Thoracic aorta endothelial cell (primary cell): Measurements from ENCODE around the gene PTPN1. TPM values are rescaled to one million over a fixed set of nuclear protein-coding genes. Genes with fewer than 3 reads are reported as not detected.

ENCODE experiments used
- small RNA-seq: library from RNA; depleted of rRNA; stranded (forward); fragments of <200 nt; gene quantifications from one replicate; pipeline ENCODE3, GENCODE V24; 2012
- total RNA-seq: library from RNA; depleted of rRNA; stranded (reverse); fragments of >200 nt; gene quantifications from 2 replicates; pipeline ENCODE4 v1.2.3, GENCODE V29; 2012

Gene PTPN1
- total RNA-seq = 63.0 and 71.9 TPM in 2 replicates

DNA sequence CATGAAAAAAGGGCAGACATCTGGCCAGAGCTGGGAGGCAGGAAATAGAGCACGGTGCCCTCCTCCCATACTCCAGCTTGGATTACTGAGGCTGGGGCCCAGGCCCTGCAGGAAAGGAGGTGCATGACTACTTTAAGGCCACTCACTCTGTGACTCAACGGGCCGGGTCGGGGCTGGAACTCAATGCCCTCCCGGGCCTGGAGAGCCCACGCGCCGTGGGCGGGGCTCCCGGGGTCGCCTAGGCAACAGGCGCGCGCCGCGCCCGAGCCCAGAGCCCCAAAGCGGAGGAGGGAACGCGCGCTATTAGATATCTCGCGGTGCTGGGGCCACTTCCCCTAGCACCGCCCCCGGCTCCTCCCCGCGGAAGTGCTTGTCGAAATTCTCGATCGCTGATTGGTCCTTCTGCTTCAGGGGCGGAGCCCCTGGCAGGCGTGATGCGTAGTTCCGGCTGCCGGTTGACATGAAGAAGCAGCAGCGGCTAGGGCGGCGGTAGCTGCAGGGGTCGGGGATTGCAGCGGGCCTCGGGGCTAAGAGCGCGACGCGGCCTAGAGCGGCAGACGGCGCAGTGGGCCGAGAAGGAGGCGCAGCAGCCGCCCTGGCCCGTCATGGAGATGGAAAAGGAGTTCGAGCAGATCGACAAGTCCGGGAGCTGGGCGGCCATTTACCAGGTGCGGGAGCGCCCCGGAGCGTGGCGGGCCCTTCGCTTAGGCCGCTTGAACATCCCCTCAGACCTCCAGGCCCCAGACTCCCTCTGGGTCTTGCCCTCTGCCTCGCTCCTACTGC is at the start of gene PTPN1:
PTPN1 (plus strand) TSS at position 461 of the 783 bp plus-strand sequence; CDS start at position 606, 145 bp downstream.

Small RNA genes within 50 kb of the gene (small RNA-seq; reads per million reads assigned to genes)
- gene COX6CP2 (not detected), gene MIR1302-5 (not detected), gene MIR645 (not detected), gene RF00019 (not detected)

Other genes with a start within 250 kb of the PTPN1 start
- gene RIPOR3, start 181.2 kb downstream of the PTPN1 start, total RNA-seq = not detected in 2 replicates
- 0.27 and 0.43 TPM in 2 replicates for gene PARD6B, start 221.2 kb downstream of the PTPN1 start, total RNA-seq